Measurements from ENCODE around the gene YBX2. TPM values are rescaled to one million over a fixed set of nuclear protein-coding genes. Genes with fewer than 3 reads are reported as not detected.

Gene YBX2
- total RNA-seq, 2 donors from 2014 or later, result 0.26 to 1.3 TPM

GRCh38 chr17:7279448-7279847 lies 15.0 kb downstream of the YBX2 start:
- Histone ChIP-seq H3K4me1 (peaks cover 24% of the 10 kb centered on the region), H3K27ac (no peak overlapping the region), H3K27me3 (no peaks in the 10 kb centered on the region), H3K9me3 (no peaks in the 10 kb centered on the region), H3K4me3 (no peak overlapping the region), H3K36me3 (replicated peaks in 1 of 2; ENCODE audit: insufficient read depth in 1 of 2, low read depth in 2 of 2) (no peaks in the 10 kb centered on the region)
- no peak for DNase-seq
- 81 to 85% methylated on average over 8 of the region's 8 CpGs for WGBS, 2 donors
- ATAC-seq, result no peak
- intact Hi-C loops (cut with DNase I), result no loop called here
- no peak for TF ChIP-seq POLR2A (IDR thresholded peaks at IDR 0.05)
- TF ChIP-seq, protein P1, sequence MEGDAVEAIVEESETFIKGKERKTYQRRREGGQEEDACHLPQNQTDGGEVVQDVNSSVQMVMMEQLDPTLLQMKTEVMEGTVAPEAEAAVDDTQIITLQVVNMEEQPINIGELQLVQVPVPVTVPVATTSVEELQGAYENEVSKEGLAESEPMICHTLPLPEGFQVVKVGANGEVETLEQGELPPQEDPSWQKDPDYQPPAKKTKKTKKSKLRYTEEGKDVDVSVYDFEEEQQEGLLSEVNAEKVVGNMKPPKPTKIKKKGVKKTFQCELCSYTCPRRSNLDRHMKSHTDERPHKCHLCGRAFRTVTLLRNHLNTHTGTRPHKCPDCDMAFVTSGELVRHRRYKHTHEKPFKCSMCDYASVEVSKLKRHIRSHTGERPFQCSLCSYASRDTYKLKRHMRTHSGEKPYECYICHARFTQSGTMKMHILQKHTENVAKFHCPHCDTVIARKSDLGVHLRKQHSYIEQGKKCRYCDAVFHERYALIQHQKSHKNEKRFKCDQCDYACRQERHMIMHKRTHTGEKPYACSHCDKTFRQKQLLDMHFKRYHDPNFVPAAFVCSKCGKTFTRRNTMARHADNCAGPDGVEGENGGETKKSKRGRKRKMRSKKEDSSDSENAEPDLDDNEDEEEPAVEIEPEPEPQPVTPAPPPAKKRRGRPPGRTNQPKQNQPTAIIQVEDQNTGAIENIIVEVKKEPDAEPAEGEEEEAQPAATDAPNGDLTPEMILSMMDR (IDR thresholded peaks at IDR 0.05), result no peak

GRCh38 chr17:7266784-7267183 lies 27.7 kb downstream of the YBX2 start:
- TF ChIP-seq POLR2A (IDR thresholded peaks at IDR 0.05), result no peak
- TF ChIP-seq, protein P1 (IDR thresholded peaks at IDR 0.05), result no peak
- WGBS, 2 donors, result 15 to 39% methylated on average over 1 of the region's 1 CpG
- H3K36me3 ChIP-seq (replicated peaks in 1 of 2; ENCODE audit: insufficient read depth in 1 of 2, low read depth in 2 of 2), result no peaks in the 10 kb centered on the region
- no peak for DNase-seq
- H3K9me3 ChIP-seq, result no peaks in the 10 kb centered on the region
- H3K4me1 ChIP-seq, result peaks cover 11% of the 10 kb centered on the region
- H3K27me3 ChIP-seq, result no peaks in the 10 kb centered on the region
- no peak for ATAC-seq
- H3K27ac ChIP-seq, result no peak overlapping the region
- H3K4me3 ChIP-seq, result no peak overlapping the region
- intact Hi-C loops (cut with DNase I), result no loop called here

DNA sequence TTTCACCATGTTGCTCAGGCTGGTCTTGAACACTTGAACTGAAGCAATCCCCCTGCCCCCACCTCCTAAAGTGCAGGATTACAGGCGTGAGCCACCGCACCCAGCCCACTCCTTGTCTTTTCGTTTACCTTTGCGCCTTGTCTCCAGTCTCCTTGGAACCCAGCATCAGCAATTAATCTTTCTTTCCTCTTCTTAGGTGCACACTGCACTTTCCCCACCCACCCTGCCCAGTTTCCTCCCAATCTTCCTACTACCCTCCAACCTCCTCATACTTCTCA lies 30.7 kb downstream of the YBX2 start:
- no peak for DNase-seq
- H3K36me3 ChIP-seq (replicated peaks in 1 of 2; ENCODE audit: insufficient read depth in 1 of 2, low read depth in 2 of 2), result no peaks in the 10 kb centered on the region
- TF ChIP-seq, protein P1 (IDR thresholded peaks at IDR 0.05), result no peak
- no peak for TF ChIP-seq POLR2A (IDR thresholded peaks at IDR 0.05)
- intact Hi-C loops (cut with DNase I), result no loop called here
- H3K4me3 ChIP-seq, result no peak overlapping the region
- peaks cover 33% of the 10 kb centered on the region for H3K4me1 ChIP-seq
- ATAC-seq, result no peak
- H3K27ac ChIP-seq, result peak overlapping the region; percentile 89 to 100 (median 97)
- no peaks in the 10 kb centered on the region for H3K9me3 ChIP-seq
- 53 to 60% methylated on average over 4 of the region's 4 CpGs for WGBS, 2 donors
- no peaks in the 10 kb centered on the region for H3K27me3 ChIP-seq

DNA sequence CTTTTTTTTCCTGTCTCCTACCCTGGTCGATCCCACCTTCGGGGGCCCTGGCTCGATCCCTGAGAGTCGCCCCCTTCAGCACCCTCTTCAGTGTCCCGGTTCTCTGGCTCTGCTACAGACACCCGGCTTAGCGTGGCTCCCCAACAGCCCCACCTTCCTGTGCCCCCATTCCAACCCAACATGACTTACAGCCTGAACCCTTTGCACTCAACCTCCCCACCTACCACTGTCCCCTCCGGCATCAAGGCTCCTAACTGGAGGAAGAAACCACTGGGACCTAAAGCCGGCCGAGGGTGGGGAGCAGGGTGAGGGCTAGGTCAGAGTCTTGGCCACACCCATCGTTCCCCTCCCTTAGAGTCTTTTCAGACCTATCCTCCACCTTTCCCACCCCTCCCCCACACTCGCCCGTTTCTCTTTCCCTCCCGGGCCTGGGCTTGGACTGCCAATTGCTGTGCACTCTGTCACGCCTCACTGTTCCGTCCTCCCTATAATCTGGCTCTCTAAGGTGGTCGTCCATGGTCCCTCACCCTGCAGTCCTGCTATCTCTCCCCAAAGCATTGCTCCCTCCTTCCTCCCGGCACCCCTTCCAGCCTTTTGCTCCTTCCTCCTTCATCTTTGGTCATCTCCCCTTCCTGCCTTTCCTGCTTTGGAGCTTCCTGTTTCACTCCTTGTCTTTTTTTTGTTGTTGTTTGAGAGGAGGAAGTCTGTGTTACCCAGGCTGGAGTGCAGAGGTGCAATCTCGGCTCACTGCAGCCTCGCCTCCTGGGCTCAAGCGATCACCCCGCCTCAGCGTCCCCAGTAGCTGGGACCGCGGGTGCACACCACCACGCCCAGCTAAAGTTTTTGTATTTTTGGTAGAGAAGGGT lies 31.3 kb downstream of the YBX2 start:
- Histone ChIP-seq H3K36me3 (replicated peaks in 1 of 2; ENCODE audit: insufficient read depth in 1 of 2, low read depth in 2 of 2) (no peaks in the 10 kb centered on the region), H3K27ac (peak overlapping the region; percentile 89 to 100 (median 97)), H3K4me3 (peak overlapping the region; percentile 39 to 44), H3K9me3 (no peaks in the 10 kb centered on the region), H3K4me1 (peaks cover 39% of the 10 kb centered on the region), H3K27me3 (no peaks in the 10 kb centered on the region)
- DNase-seq, result peak; percentile 68 to 78 (median 70)
- TF ChIP-seq POLR2A (IDR thresholded peaks at IDR 0.05), result no peak
- TF ChIP-seq, protein P1 (IDR thresholded peaks at IDR 0.05), result no peak
- intact Hi-C loops (cut with DNase I), result no loop called here
- 8 to 10% methylated on average over 26 of the region's 26 CpGs for WGBS, 2 donors
- peak; percentile 3 for ATAC-seq

Data from body of pancreas (tissue), 4 donors.